Dermis blood vessel endothelial cell (primary cell): Measurements from ENCODE around the gene CXXC5. TPM values are rescaled to one million over a fixed set of nuclear protein-coding genes. Genes with fewer than 3 reads are reported as not detected.
"Not testable (repeated sequence)": the region's sequence is repeated elsewhere in the genome, so short reads cannot be mapped to it uniquely, and the experiment has no call there.

ENCODE experiments used
- DNase-seq: peaks from one replicate; pipeline ENCODE4 v3.0.0; 2010
- total RNA-seq: library from RNA; depleted of rRNA; stranded (reverse); fragments of >200 nt; gene quantifications from 2 replicates; pipeline ENCODE4 v1.2.3, GENCODE V29; 2014

CXXC5 gene
- 29.6 and 36.1 TPM in 2 replicates for total RNA-seq

DNA sequence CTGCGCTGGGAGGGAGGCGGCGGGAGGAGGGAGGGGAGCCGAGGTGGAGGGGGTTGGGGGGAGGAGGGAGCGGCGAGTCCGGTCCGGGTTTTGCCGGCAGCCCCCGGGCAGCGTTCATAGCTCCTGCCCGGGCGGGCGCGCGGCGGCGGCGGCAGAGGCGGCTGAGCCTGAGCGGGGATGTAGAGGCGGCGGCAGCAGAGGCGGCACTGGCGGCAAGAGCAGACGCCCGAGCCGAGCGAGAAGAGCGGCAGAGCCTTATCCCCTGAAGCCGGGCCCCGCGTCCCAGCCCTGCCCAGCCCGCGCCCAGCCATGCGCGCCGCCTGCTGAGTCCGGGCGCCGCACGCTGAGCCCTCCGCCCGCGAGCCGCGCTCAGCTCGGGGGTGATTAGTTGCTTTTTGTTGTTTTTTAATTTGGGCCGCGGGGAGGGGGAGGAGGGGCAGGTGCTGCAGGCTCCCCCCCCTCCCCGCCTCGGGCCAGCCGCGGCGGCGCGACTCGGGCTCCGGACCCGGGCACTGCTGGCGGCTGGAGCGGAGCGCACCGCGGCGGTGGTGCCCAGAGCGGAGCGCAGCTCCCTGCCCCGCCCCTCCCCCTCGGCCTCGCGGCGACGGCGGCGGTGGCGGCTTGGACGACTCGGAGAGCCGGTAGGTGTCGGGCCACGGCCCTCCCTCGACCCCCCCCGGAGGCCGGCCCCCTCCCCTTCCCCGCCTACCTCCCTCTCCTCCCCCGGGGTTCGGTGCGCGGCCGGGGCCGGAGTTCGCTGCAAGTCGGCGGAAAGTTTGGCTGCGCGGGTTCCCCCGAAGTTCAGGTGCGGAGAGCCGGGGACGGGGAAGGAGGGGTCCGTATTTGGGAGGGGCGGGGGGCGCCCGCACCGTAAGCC lies at the start of gene CXXC5:
TSS of gene CXXC5 (plus strand) at position 145 of the 877 bp plus-strand sequence. CDS start 32,175 bp downstream, outside the sequence.
- peak; percentile 92 for DNase-seq

GRCh38 chr5:139598601-139598965 lies 49.6 kb upstream of the CXXC5 start:
- DNase-seq, result not testable (repeated sequence)

- DNase-seq, result no peak
Observed at GRCh38 chr5:139600336-139600949, 47.7 kb upstream of the CXXC5 start.

DNA sequence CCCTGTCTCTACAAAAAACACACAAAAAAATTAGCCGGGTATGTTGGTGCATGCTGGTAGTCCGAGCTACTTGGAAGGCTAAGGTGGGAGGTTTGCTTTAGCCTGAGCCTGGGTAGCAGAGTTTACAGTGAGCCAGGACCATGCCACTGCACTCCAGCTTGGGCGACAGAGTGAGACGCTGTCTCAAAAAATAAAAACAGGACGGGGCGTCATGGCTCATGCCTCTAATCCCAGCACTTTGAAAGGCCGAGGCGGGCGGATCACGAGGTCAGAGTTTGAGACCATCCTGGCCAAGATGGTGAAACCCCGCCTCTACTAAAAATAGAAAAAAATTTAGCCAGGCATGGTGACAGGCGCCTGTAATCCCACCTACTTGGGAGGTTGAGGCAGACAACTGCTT lies 46.7 kb upstream of the CXXC5 start:
- no peak for DNase-seq

GRCh38 chr5:139601948-139602347 lies 46.2 kb upstream of the CXXC5 start:
- DNase-seq, result not testable (repeated sequence)

- no peak for DNase-seq
Observed at GRCh38 chr5:139605887-139606286, 42.3 kb upstream of the CXXC5 start.

- DNase-seq, result no peak
Observed at GRCh38 chr5:139611703-139612584, 36.2 kb upstream of the CXXC5 start.

GRCh38 chr5:139619861-139620260 lies 28.3 kb upstream of the CXXC5 start:
- no peak for DNase-seq

GRCh38 chr5:139625398-139625797 lies 22.8 kb upstream of the CXXC5 start:
- not testable (repeated sequence) for DNase-seq

DNA sequence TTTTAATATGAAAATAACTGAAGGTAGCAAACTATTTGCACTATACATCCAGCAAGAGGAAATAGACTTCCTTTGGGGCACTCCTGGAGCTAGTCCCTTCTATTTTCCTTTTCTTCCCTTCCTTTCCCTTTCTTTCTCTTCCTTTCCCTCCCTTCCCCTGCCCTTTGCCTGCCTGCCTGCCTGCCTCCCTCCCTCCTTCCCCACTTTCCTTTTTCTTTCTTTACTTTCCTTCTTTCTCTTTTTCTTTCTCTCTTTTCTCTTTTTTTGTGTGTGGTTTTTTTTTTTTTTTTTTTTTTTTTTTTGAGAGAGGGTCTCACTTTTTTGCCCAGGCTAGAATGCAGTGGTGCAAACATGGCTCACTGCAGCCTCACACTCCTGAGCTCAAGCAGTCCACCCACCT lies 17.3 kb upstream of the CXXC5 start:
- DNase-seq, result no peak

DNA sequence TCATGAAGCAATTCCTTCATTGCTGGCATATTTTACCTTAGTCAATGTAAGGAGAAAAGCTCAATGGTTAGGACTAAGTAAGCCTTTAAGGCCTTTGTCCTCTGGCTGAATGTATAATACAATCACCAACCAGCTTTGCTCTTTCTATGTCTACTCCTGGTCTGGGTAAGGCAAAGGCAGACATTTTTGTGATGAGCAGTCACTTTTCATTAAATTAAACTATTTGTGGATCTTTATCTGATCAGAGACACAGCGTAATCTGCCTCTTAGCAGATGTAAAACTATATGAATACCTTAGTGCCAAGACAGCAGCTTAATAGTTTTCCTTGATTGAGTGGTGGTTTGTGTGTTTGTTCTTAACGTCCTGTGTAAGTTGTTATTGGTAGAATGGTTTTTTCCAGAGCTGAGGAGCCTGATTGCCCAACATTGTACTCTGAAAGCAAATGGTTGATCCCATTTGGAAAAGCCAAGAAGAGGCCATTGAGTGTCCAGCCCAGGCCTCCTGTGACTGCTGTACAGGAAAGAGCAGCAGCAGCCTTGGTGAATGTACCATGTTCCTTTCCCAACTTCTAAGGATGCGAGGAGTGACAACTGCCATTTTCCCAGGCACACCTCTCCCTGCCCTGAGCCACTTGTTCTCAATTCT lies 16.5 kb upstream of the CXXC5 start:
- DNase-seq, result no peak

GRCh38 chr5:139633295-139634027 lies 14.7 kb upstream of the CXXC5 start:
- DNase-seq, result peak; percentile 91

GRCh38 chr5:139634028-139634325 lies 14.2 kb upstream of the CXXC5 start:
- DNase-seq, result no peak

- no peak for DNase-seq
Observed at GRCh38 chr5:139634541-139634940, 13.6 kb upstream of the CXXC5 start.

DNA sequence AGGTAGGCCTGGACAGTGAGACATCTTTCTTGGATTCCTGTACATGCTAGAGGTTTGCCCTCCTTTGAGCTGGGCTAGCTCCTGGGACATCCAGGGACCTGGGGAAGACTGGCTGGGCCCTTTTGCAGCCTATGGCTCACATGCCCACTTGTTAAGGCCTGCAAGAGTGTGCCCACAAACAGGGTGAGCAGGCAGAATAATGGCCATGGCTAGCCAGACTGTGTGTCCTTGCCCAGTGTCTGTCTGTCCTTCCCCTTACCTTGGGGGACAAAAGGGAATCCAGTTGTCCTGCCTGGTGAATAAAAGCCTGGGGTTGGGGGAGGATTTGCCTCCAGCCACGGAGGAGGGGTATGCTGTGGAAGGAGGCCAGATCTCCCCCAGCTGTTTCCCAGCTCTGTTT lies 13.0 kb upstream of the CXXC5 start:
- no peak for DNase-seq

GRCh38 chr5:139635606-139636206 lies 12.4 kb upstream of the CXXC5 start:
- DNase-seq, result peak; percentile 89

GRCh38 chr5:139636207-139636792 lies 11.8 kb upstream of the CXXC5 start:
- no peak for DNase-seq

GRCh38 chr5:139636975-139637408 lies 11.2 kb upstream of the CXXC5 start:
- DNase-seq, result no peak

DNA sequence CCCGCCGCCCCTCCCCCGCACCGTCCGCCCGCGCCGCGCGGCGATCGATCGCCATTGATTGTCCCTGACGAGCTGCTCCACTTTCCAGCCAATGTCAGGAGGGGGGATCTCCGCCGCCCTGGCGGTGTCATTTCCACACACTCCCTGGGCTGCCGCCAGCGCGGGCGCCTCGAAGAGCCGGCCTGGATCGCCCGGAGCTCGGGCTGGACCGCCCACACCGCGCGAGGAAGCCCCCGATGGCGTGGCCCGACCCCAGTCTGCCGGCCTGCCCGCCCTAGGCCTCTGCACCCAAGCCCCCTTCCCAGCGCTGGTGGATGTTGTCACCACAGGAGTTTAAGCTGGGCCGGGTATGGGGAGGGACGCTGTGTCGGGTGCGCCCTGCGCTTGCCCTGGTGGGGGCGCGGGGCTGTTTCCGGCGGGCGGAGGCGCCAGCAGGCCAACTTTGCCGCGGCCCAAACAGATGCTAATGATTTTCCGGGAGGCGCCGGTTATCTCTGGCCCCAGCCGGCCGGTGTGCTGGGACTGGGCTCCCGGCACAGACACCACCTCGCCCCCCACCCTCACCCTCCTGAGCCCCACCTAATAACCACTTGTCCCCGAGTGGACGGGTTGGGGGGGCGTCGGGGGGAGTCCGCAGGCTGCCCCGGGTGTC lies 10.6 kb upstream of the CXXC5 start:
- DNase-seq, result peak; percentile 82

- peak; percentile 66 for DNase-seq
Observed at GRCh38 chr5:139638090-139638735, 9.9 kb upstream of the CXXC5 start.
